Loucy (cell line): ENCODE data around the gene STT3B.

Experiments
- H2AFZ ChIP-seq: fragments of 200-600 bp; sonication (generic); 2 replicates; pipeline ENCODE4 v1.6.0; 2016; ENCODE audit warnings: antibody characterized with exemption, mild to moderate bottlenecking, low read length, moderate library complexity
- H3F3A ChIP-seq: fragments of 200-600 bp; 2 replicates; pipeline ENCODE4 v1.6.0; 2016; ENCODE audit warnings: antibody characterized with exemption, low read depth, mild to moderate bottlenecking
- H3K27me3 ChIP-seq: fragments of 200-600 bp; sonication (generic); 2 replicates; pipeline ENCODE4 v1.6.1; 2014; ENCODE audit warnings: low read length, mild to moderate bottlenecking; ENCODE audit not compliant: insufficient read depth, poor library complexity, severe bottlenecking
- H3K36me3 ChIP-seq: fragments of 200-600 bp; sonication (generic); 2 replicates; pipeline ENCODE4 v1.6.1; 2016; ENCODE audit warnings: low read length; ENCODE audit not compliant: insufficient read depth
- H3K4me1 ChIP-seq: fragments of 200-600 bp; sonication (generic); 2 replicates; pipeline ENCODE4 v1.5.1; 2014; ENCODE audit warnings: low read length, mild to moderate bottlenecking; ENCODE audit not compliant: insufficient read depth, poor library complexity, severe bottlenecking
- H3K4me2 ChIP-seq: fragments of 200-600 bp; sonication (generic); 2 replicates; pipeline ENCODE4 v1.6.0; 2014; ENCODE audit warnings: antibody characterized with exemption, low read length, low read depth, mild to moderate bottlenecking; ENCODE audit not compliant: poor library complexity, severe bottlenecking
- H3K4me3 ChIP-seq: fragments of 200-600 bp; sonication (generic); 2 replicates; pipeline ENCODE4 v1.5.1; 2014; ENCODE audit warnings: low read length, mild to moderate bottlenecking, mixed read lengths; ENCODE audit not compliant: poor library complexity, severe bottlenecking
- H3K79me2 ChIP-seq: fragments of 200-600 bp; sonication (generic); 2 replicates; pipeline ENCODE4 v1.6.1; 2014; ENCODE audit warnings: low read length; ENCODE audit not compliant: insufficient read depth
- H3K9ac ChIP-seq: fragments of 200-600 bp; sonication (generic); 2 replicates; pipeline ENCODE4 v1.6.0; 2014; ENCODE audit warnings: mild to moderate bottlenecking, low read depth, low read length, moderate library complexity; ENCODE audit not compliant: poor library complexity, severe bottlenecking
- H3K9me2 ChIP-seq: fragments of 200-600 bp; sonication (generic); replicated peaks from 2 replicates; pipeline ENCODE4 v1.6.1; 2016; ENCODE audit warnings: low read depth, low read length, mixed read lengths
- H3K9me3 ChIP-seq: fragments of 200-600 bp; sonication (generic); 2 replicates; pipeline ENCODE4 v1.6.1; 2014; ENCODE audit warnings: mild to moderate bottlenecking, antibody characterized with exemption, low read length, low read depth; ENCODE audit not compliant: insufficient read depth
- H4K20me1 ChIP-seq: fragments of 200-600 bp; sonication (generic); 2 replicates; pipeline ENCODE4 v1.6.0; 2014; ENCODE audit warnings: antibody characterized with exemption, low read length, mild to moderate bottlenecking; ENCODE audit not compliant: insufficient read depth, poor library complexity, severe bottlenecking
- EZH2phosphoT487 ChIP-seq: fragments of 200-600 bp; IDR thresholded peaks from 2 replicates; pipeline ENCODE4 v1.6.1; 2018; ENCODE audit warnings: antibody characterized with exemption, mild to moderate bottlenecking, moderate library complexity, borderline replicate concordance
- TF ChIP-seq, protein P1 (sequence below): fragments of 200-600 bp; sonication (generic); conservative IDR thresholded peaks from 2 replicates; pipeline ENCODE4 v1.5.1; 2014; ENCODE audit warnings: mild to moderate bottlenecking, antibody characterized with exemption, low read length

The STT3B gene

DNA sequence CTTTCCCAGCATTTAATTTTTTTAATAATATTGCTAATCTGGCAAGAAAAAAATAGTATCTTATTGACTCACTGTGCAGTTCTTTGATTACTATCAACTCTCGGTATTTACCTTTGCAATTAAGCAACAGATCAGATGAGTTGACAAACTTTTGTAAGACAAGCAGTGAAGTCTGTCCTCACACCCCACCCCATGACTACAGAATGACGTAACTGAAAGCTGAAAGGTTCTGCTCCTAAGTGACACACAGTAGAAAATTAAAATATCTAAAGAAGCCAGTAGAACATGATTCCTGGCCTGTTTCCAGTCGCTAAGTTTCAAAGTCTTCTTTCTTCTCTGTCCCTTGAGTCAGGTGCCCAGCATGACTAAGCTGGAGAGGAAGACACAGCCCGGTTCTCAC, 135.5 kb downstream of the STT3B start:
- Histone ChIP-seq H2AFZ (no peak overlapping the region), H3K9ac (no peak overlapping the region), H3K9me3 (no peaks in the 10 kb centered on the region), H3K79me2 (no peaks in the 10 kb centered on the region), H4K20me1 (no peaks in the 10 kb centered on the region), H3F3A (no peaks in the 10 kb centered on the region), H3K4me3 (no peak overlapping the region), H3K9me2 (no peaks in the 10 kb centered on the region), H3K27me3 (no peaks in the 10 kb centered on the region), H3K36me3 (no peaks in the 10 kb centered on the region), H3K4me2 (no peak overlapping the region), H3K4me1 (no peaks in the 10 kb centered on the region)
- no peak for TF ChIP-seq EZH2phosphoT487
- TF ChIP-seq, protein P1, sequence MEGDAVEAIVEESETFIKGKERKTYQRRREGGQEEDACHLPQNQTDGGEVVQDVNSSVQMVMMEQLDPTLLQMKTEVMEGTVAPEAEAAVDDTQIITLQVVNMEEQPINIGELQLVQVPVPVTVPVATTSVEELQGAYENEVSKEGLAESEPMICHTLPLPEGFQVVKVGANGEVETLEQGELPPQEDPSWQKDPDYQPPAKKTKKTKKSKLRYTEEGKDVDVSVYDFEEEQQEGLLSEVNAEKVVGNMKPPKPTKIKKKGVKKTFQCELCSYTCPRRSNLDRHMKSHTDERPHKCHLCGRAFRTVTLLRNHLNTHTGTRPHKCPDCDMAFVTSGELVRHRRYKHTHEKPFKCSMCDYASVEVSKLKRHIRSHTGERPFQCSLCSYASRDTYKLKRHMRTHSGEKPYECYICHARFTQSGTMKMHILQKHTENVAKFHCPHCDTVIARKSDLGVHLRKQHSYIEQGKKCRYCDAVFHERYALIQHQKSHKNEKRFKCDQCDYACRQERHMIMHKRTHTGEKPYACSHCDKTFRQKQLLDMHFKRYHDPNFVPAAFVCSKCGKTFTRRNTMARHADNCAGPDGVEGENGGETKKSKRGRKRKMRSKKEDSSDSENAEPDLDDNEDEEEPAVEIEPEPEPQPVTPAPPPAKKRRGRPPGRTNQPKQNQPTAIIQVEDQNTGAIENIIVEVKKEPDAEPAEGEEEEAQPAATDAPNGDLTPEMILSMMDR, result no peak

DNA sequence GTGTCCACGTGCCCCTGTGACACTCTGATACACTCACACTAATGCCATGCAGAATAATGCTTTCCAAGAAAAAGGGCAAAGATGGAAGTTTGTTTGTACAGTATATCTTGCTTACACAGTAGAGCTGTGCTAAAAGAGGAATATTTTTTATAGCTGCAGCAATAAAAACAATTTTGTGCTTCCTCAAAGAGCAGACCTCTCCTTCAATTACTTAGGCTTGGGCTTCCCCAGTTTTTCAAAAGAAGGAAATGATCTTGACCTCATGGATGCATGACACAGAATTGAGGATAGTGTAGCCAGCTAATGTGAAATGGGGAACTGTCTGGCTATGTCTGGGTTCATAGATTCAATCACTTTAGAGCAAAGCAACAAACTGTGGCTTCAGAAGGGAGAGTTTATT, 137.4 kb downstream of the STT3B start:
- no peak overlapping the region for H3K4me3 ChIP-seq
- no peaks in the 10 kb centered on the region for H3K36me3 ChIP-seq
- no peaks in the 10 kb centered on the region for H3K79me2 ChIP-seq
- TF ChIP-seq EZH2phosphoT487, result no peak
- TF ChIP-seq, protein P1, result no peak
- no peak overlapping the region for H3K4me2 ChIP-seq
- no peaks in the 10 kb centered on the region for H3K4me1 ChIP-seq
- no peaks in the 10 kb centered on the region for H4K20me1 ChIP-seq
- no peaks in the 10 kb centered on the region for H3K9me3 ChIP-seq
- H3K9me2 ChIP-seq, result no peaks in the 10 kb centered on the region
- H2AFZ ChIP-seq, result no peak overlapping the region
- no peak overlapping the region for H3K9ac ChIP-seq
- no peaks in the 10 kb centered on the region for H3F3A ChIP-seq
- H3K27me3 ChIP-seq, result no peaks in the 10 kb centered on the region

DNA sequence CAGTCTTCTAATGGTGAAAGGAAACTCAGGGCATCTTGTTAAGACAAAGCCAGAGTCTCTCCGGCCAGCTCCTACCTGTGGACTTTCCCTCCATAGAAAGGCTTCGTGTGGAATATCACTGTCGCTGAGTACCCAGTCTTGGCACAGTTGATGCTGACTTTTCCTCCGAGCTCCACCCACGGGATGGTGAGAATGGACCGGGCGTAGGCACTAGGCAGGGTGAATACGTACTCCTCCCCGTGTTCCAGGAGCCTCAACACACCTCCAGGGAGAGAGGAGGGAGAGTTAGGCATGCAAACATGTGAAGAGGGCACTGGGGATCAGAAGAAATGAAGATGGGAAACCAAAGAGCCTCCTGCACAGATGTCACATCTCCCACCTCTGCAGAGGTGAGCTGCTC, 138.0 kb downstream of the STT3B start:
- Histone ChIP-seq H3K9me3 (no peaks in the 10 kb centered on the region), H3K4me2 (no peak overlapping the region), H2AFZ (no peak overlapping the region), H3K4me1 (no peaks in the 10 kb centered on the region), H3F3A (no peaks in the 10 kb centered on the region), H3K27me3 (no peaks in the 10 kb centered on the region), H3K9ac (no peak overlapping the region), H3K9me2 (no peaks in the 10 kb centered on the region), H3K4me3 (no peak overlapping the region), H3K36me3 (no peaks in the 10 kb centered on the region), H4K20me1 (no peaks in the 10 kb centered on the region), H3K79me2 (no peaks in the 10 kb centered on the region)
- TF ChIP-seq EZH2phosphoT487, result no peak
- TF ChIP-seq, protein P1, result no peak
